SU-DHL-6 (cell line): ENCODE data around the gene GSG1L2.

Source experiments
- CTCF ChIP-seq: fragments of 200-600 bp; sonication (generic); IDR thresholded peaks from one replicate; pipeline ENCODE4 v1.5.1; 2017; ENCODE audit warnings: antibody characterized with exemption, mild to moderate bottlenecking, low read length, moderate library complexity; ENCODE audit not compliant: insufficient read depth, poor library complexity, severe bottlenecking
- EZH2phosphoT487 ChIP-seq: fragments of 200-600 bp; sonication (generic), shearing (Covaris generic); conservative IDR thresholded peaks from 2 replicates; pipeline ENCODE4 v1.6.1; 2018; ENCODE audit warnings: mild to moderate bottlenecking, antibody characterized with exemption, low read length, moderate library complexity, mixed read lengths

DNA sequence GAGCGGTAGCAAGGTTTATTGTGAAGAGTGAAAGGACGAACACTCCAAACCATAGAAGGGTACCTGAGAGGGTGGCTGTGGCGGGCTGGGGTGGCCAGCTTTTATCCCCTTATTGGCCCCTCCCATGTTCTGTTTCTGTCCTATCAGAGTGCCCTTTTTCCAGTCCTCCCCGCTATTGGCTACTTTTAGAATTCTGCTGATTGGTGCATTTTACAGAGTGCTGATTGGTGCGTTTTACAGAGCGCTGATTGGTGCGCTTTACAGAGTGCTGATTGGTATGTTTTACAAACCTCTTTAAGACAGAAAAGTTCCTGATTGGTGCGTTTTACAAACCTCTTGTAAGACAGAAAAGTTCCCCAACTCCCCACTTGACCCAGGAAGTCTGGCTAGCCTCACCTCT, 12.5 kb downstream of the GSG1L2 start:
- no peak for TF ChIP-seq CTCF
- no peak for TF ChIP-seq EZH2phosphoT487
